IPS-20b (cell line): Measurements from ENCODE around the gene ADAMTS6.
A peak's percentile ranks its signal among the peaks of the same experiment; 100 is the strongest.

ENCODE experiments used
- H3K27ac ChIP-seq: one replicate; pipeline ENCODE4 v1.5.1; 2013; ENCODE audit warnings: low read length
- H3K27me3 ChIP-seq: 2 replicates; pipeline ENCODE4 v1.6.1; 2013; ENCODE audit warnings: mild to moderate bottlenecking, low read length, inconsistent platforms; ENCODE audit not compliant: insufficient read depth
- H3K36me3 ChIP-seq: 2 replicates; pipeline ENCODE4 v1.6.1; 2013; ENCODE audit warnings: low read depth, mild to moderate bottlenecking, inconsistent platforms, low read length, moderate library complexity; ENCODE audit not compliant: insufficient read depth
- H3K4me1 ChIP-seq: 2 replicates; pipeline ENCODE4 v1.6.1; 2013; ENCODE audit warnings: mild to moderate bottlenecking, control low read depth, inconsistent platforms, low read length, moderate library complexity; ENCODE audit not compliant: insufficient read depth
- H3K4me3 ChIP-seq: 2 replicates; pipeline ENCODE4 v1.5.1; 2013; ENCODE audit warnings: mild to moderate bottlenecking, low read length, inconsistent platforms
- H3K9ac ChIP-seq: 2 replicates; pipeline ENCODE4 v1.6.1; 2013; ENCODE audit warnings: low read depth, mild to moderate bottlenecking, inconsistent platforms, low read length, moderate library complexity
- H3K9me3 ChIP-seq: 2 replicates; pipeline ENCODE4 v1.6.1; 2013; ENCODE audit warnings: mild to moderate bottlenecking, low read depth, low read length, inconsistent platforms; ENCODE audit not compliant: insufficient read depth

The ADAMTS6 gene

GRCh38 chr5:65141493-65141892 lies 340.2 kb downstream of the ADAMTS6 start:
- Histone ChIP-seq H3K9ac (no peak overlapping the region), H3K36me3 (no peaks in the 10 kb centered on the region), H3K9me3 (no peaks in the 10 kb centered on the region), H3K27ac (no peak overlapping the region), H3K4me3 (peak overlapping the region; percentile 16; the same call in 1 of the 2 replicates), H3K4me1 (peaks cover 27% of the 10 kb centered on the region), H3K27me3 (no peaks in the 10 kb centered on the region)

- H3K4me1 ChIP-seq: peaks cover 12% of the 10 kb centered on the region
- no peaks in the 10 kb centered on the region for H3K27me3 ChIP-seq
- H3K27ac ChIP-seq: no peak overlapping the region
- no peak overlapping the region for H3K9ac ChIP-seq
- no peaks in the 10 kb centered on the region for H3K9me3 ChIP-seq
- no peak overlapping the region for H3K4me3 ChIP-seq
- H3K36me3 ChIP-seq: no peaks in the 10 kb centered on the region
Observed at GRCh38 chr5:65137631-65138030, 344.1 kb downstream of the ADAMTS6 start.

GRCh38 chr5:65133477-65134110 lies 348.1 kb downstream of the ADAMTS6 start:
- H3K27ac ChIP-seq: no peak overlapping the region
- H3K9me3 ChIP-seq: no peaks in the 10 kb centered on the region
- H3K4me3 ChIP-seq: no peak overlapping the region
- H3K4me1 ChIP-seq: no peaks in the 10 kb centered on the region; the same call in 1 of the 2 replicates
- no peaks in the 10 kb centered on the region for H3K27me3 ChIP-seq
- no peaks in the 10 kb centered on the region for H3K36me3 ChIP-seq
- H3K9ac ChIP-seq: no peak overlapping the region

- no peaks in the 10 kb centered on the region for H3K9me3 ChIP-seq
- no peak overlapping the region for H3K9ac ChIP-seq
Observed at GRCh38 chr5:65132386-65132785, 349.3 kb downstream of the ADAMTS6 start.

GRCh38 chr5:65128226-65128625 lies 353.5 kb downstream of the ADAMTS6 start:
- H3K36me3 ChIP-seq: no peaks in the 10 kb centered on the region
- H3K27me3 ChIP-seq: no peaks in the 10 kb centered on the region
- no peaks in the 10 kb centered on the region for H3K9me3 ChIP-seq
- H3K4me3 ChIP-seq: no peak overlapping the region
- peaks cover 8% of the 10 kb centered on the region for H3K4me1 ChIP-seq
- no peak overlapping the region for H3K27ac ChIP-seq
- H3K9ac ChIP-seq: no peak overlapping the region

More at GRCh38 chr5:65132386-65132785, 349.3 kb downstream of the ADAMTS6 start:
- H3K36me3 ChIP-seq: no peaks in the 10 kb centered on the region
- H3K4me1 ChIP-seq: peaks cover 4% of the 10 kb centered on the region
- H3K27me3 ChIP-seq: no peaks in the 10 kb centered on the region
- H3K27ac ChIP-seq: no peak overlapping the region
- H3K4me3 ChIP-seq: no peak overlapping the region

GRCh38 chr5:65127161-65127901 lies 354.4 kb downstream of the ADAMTS6 start:
- no peaks in the 10 kb centered on the region for H3K9me3 ChIP-seq
- H3K4me3 ChIP-seq: no peak overlapping the region
- no peak overlapping the region for H3K9ac ChIP-seq
- peaks cover 8% of the 10 kb centered on the region for H3K4me1 ChIP-seq
- H3K36me3 ChIP-seq: no peaks in the 10 kb centered on the region
- H3K27ac ChIP-seq: no peak overlapping the region
- no peaks in the 10 kb centered on the region for H3K27me3 ChIP-seq

- peaks cover 8% of the 10 kb centered on the region for H3K4me1 ChIP-seq
- no peaks in the 10 kb centered on the region for H3K27me3 ChIP-seq
- no peak overlapping the region for H3K9ac ChIP-seq
- H3K4me3 ChIP-seq: no peak overlapping the region
- H3K27ac ChIP-seq: no peak overlapping the region
- H3K36me3 ChIP-seq: no peaks in the 10 kb centered on the region
- no peaks in the 10 kb centered on the region for H3K9me3 ChIP-seq
Observed at GRCh38 chr5:65126542-65127069, 355.1 kb downstream of the ADAMTS6 start.

GRCh38 chr5:65125591-65126541 lies 355.9 kb downstream of the ADAMTS6 start:
- H3K9ac ChIP-seq: no peak overlapping the region
- no peaks in the 10 kb centered on the region for H3K9me3 ChIP-seq
- H3K4me1 ChIP-seq: peaks cover 8% of the 10 kb centered on the region
- H3K27ac ChIP-seq: no peak overlapping the region
- H3K27me3 ChIP-seq: no peaks in the 10 kb centered on the region
- no peak overlapping the region for H3K4me3 ChIP-seq
- no peaks in the 10 kb centered on the region for H3K36me3 ChIP-seq

GRCh38 chr5:65121880-65122436 lies 359.8 kb downstream of the ADAMTS6 start:
- Histone ChIP-seq H3K9ac (no peak overlapping the region), H3K36me3 (no peaks in the 10 kb centered on the region), H3K4me3 (no peak overlapping the region), H3K27me3 (no peaks in the 10 kb centered on the region), H3K4me1 (peaks cover 4% of the 10 kb centered on the region; the same call in 1 of the 2 replicates), H3K9me3 (peaks cover 19% of the 10 kb centered on the region), H3K27ac (no peak overlapping the region)

GRCh38 chr5:65120371-65120967 lies 361.3 kb downstream of the ADAMTS6 start:
- peaks cover 2% of the 10 kb centered on the region; the same call in 1 of the 2 replicates for H3K4me1 ChIP-seq
- H3K27me3 ChIP-seq: no peaks in the 10 kb centered on the region
- H3K9ac ChIP-seq: no peak overlapping the region
- H3K27ac ChIP-seq: no peak overlapping the region
- peaks cover 23% of the 10 kb centered on the region for H3K9me3 ChIP-seq
- H3K4me3 ChIP-seq: no peak overlapping the region
- H3K36me3 ChIP-seq: no peaks in the 10 kb centered on the region

- Histone ChIP-seq H3K9ac (no peak overlapping the region), H3K36me3 (no peaks in the 10 kb centered on the region), H3K27ac (no peak overlapping the region), H3K27me3 (no peaks in the 10 kb centered on the region), H3K4me3 (no peak overlapping the region), H3K4me1 (no peaks in the 10 kb centered on the region), H3K9me3 (peaks cover 23% of the 10 kb centered on the region)
Observed at GRCh38 chr5:65117525-65117924, 364.2 kb downstream of the ADAMTS6 start.
